ENCODE data around the gene RNF148. TPM values are rescaled to one million over a fixed set of nuclear protein-coding genes. Genes with fewer than 3 reads are reported as not detected.

The RNF148 gene
- total and polyA plus RNA-seq, 2 experiments from 2014 or later, result 2.2 TPM; not detected in 1

DNA sequence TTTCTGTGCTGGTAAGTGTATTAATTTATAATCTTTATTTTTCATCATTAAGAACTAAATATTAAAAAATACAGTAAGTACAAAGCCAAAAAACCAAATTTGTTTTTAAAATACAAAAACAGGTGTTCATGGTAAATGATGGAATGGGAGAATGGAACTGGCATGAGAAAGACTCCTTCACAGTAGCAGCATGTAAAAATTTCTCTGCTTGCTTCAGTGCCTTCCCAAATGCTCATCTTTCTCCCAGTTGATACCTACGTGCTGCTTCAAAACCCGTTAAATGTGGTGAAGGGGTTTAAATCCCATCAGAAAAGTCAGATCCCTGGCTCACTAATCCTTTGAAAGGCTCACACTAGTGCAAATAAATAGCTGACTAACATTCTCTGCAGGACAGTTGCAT lies 8.0 kb downstream of the RNF148 start (continued):
- TF ChIP-seq ZNF331 (CRISPR knock-in tag; IDR thresholded peaks at IDR 0.05; ENCODE audit: low read depth), result no peak

DNA sequence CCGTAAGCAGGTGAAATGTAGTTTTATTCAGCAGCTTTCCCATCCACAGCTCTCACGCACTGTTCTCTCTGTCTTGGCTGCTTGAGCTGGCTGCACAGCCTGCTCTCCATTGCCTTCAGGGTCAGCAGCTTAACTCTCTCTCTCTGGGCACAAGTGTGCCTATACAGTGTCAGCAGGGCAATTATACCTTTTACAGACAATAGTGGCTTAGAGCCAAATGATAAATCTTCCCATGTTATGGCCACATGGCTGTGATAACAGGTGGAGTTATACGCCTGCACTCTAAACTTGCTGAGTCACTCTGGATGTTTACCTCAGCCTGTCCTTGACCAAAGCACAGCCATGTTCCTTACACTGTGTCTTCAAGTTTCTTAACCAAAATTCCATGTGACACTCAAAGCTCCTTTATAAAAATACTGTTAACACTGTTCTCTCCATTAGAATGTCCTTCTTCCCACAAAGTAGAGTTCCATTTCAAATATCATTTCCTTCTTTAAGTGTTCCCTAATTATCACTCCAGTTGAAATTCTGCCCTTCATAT lies 9.9 kb downstream of the RNF148 start:
- H3K27ac Mint-ChIP-seq, result no peak overlapping the region; the same call in 1 of the 2 replicates

More for the DNA sequence above, 9.9 kb downstream of the RNF148 start:
- H3K9me2 ChIP-seq (ENCODE audit: insufficient read depth), result no peaks in the 10 kb centered on the region
- DNase-seq (ENCODE audit: low spot score), result no peak
- H3K79me2 ChIP-seq (replicated peaks; ENCODE audit: insufficient read depth), result no peaks in the 10 kb centered on the region
- no peak overlapping the region for H2AFZ ChIP-seq
- H3K27ac ChIP-seq (ENCODE audit: low read depth), result no peak overlapping the region
- no peaks in the 10 kb centered on the region for H3K36me3 ChIP-seq (ENCODE audit: insufficient read depth)
- peaks cover 14% of the 10 kb centered on the region for H3K9me3 Mint-ChIP-seq
- H3K4me1 ChIP-seq (ENCODE audit: insufficient read depth), result peaks cover 17% of the 10 kb centered on the region; the same call in 1 of the 2 replicates
- H4K20me1 ChIP-seq (replicated peaks; ENCODE audit: insufficient read depth), result no peaks in the 10 kb centered on the region
- H3K4me3 Mint-ChIP-seq, result no peak overlapping the region
- peaks cover 17% of the 10 kb centered on the region for H3K4me1 Mint-ChIP-seq
- no peaks in the 10 kb centered on the region; the same call in 1 of the 2 replicates for H3F3A ChIP-seq (replicated peaks; ENCODE audit: low read depth)
- no peaks in the 10 kb centered on the region for H3K27me3 ChIP-seq (ENCODE audit: insufficient read depth)
- no peak overlapping the region for H3K4me2 ChIP-seq
- peaks cover 17% of the 10 kb centered on the region for H3K36me3 Mint-ChIP-seq (ENCODE audit: low read depth)
- H3K4me3 ChIP-seq, result no peak overlapping the region
- no peak for ATAC-seq
- peaks cover 4% of the 10 kb centered on the region for H3K27me3 Mint-ChIP-seq (ENCODE audit: insufficient read depth, low read depth, poor library complexity)
- TF ChIP-seq CREB1 (CRISPR knock-in tag; IDR thresholded peaks at IDR 0.05; ENCODE audit: low read depth), result no peak
- no peak for TF ChIP-seq EZH2phosphoT487 (IDR thresholded peaks at IDR 0.05; ENCODE audit: unreplicated experiment)
- TF ChIP-seq JUNB (IDR thresholded peaks at IDR 0.05; ENCODE audit: unreplicated experiment), result no peak
- TF ChIP-seq, protein P1, sequence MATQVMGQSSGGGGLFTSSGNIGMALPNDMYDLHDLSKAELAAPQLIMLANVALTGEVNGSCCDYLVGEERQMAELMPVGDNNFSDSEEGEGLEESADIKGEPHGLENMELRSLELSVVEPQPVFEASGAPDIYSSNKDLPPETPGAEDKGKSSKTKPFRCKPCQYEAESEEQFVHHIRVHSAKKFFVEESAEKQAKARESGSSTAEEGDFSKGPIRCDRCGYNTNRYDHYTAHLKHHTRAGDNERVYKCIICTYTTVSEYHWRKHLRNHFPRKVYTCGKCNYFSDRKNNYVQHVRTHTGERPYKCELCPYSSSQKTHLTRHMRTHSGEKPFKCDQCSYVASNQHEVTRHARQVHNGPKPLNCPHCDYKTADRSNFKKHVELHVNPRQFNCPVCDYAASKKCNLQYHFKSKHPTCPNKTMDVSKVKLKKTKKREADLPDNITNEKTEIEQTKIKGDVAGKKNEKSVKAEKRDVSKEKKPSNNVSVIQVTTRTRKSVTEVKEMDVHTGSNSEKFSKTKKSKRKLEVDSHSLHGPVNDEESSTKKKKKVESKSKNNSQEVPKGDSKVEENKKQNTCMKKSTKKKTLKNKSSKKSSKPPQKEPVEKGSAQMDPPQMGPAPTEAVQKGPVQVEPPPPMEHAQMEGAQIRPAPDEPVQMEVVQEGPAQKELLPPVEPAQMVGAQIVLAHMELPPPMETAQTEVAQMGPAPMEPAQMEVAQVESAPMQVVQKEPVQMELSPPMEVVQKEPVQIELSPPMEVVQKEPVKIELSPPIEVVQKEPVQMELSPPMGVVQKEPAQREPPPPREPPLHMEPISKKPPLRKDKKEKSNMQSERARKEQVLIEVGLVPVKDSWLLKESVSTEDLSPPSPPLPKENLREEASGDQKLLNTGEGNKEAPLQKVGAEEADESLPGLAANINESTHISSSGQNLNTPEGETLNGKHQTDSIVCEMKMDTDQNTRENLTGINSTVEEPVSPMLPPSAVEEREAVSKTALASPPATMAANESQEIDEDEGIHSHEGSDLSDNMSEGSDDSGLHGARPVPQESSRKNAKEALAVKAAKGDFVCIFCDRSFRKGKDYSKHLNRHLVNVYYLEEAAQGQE (IDR thresholded peaks at IDR 0.05; ENCODE audit: unreplicated experiment), result no peak
- TF ChIP-seq, protein P2, sequence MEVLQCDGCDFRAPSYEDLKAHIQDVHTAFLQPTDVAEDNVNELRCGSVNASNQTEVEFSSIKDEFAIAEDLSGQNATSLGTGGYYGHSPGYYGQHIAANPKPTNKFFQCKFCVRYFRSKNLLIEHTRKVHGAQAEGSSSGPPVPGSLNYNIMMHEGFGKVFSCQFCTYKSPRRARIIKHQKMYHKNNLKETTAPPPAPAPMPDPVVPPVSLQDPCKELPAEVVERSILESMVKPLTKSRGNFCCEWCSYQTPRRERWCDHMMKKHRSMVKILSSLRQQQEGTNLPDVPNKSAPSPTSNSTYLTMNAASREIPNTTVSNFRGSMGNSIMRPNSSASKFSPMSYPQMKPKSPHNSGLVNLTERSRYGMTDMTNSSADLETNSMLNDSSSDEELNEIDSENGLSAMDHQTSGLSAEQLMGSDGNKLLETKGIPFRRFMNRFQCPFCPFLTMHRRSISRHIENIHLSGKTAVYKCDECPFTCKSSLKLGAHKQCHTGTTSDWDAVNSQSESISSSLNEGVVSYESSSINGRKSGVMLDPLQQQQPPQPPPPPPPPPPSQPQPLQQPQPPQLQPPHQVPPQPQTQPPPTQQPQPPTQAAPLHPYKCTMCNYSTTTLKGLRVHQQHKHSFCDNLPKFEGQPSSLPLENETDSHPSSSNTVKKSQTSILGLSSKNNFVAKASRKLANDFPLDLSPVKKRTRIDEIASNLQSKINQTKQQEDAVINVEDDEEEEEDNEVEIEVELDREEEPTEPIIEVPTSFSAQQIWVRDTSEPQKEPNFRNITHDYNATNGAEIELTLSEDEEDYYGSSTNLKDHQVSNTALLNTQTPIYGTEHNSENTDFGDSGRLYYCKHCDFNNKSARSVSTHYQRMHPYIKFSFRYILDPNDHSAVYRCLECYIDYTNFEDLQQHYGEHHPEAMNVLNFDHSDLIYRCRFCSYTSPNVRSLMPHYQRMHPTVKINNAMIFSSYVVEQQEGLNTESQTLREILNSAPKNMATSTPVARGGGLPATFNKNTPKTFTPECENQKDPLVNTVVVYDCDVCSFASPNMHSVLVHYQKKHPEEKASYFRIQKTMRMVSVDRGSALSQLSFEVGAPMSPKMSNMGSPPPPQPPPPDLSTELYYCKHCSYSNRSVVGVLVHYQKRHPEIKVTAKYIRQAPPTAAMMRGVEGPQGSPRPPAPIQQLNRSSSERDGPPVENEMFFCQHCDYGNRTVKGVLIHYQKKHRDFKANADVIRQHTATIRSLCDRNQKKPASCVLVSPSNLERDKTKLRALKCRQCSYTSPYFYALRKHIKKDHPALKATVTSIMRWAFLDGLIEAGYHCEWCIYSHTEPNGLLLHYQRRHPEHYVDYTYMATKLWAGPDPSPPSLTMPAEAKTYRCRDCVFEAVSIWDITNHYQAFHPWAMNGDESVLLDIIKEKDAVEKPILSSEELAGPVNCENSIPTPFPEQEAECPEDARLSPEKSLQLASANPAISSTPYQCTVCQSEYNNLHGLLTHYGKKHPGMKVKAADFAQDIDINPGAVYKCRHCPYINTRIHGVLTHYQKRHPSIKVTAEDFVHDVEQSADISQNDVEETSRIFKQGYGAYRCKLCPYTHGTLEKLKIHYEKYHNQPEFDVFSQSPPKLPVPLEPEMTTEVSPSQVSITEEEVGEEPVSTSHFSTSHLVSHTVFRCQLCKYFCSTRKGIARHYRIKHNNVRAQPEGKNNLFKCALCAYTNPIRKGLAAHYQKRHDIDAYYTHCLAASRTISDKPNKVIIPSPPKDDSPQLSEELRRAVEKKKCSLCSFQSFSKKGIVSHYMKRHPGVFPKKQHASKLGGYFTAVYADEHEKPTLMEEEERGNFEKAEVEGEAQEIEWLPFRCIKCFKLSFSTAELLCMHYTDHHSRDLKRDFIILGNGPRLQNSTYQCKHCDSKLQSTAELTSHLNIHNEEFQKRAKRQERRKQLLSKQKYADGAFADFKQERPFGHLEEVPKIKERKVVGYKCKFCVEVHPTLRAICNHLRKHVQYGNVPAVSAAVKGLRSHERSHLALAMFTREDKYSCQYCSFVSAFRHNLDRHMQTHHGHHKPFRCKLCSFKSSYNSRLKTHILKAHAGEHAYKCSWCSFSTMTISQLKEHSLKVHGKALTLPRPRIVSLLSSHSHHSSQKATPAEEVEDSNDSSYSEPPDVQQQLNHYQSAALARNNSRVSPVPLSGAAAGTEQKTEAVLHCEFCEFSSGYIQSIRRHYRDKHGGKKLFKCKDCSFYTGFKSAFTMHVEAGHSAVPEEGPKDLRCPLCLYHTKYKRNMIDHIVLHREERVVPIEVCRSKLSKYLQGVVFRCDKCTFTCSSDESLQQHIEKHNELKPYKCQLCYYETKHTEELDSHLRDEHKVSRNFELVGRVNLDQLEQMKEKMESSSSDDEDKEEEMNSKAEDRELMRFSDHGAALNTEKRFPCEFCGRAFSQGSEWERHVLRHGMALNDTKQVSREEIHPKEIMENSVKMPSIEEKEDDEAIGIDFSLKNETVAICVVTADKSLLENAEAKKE (CRISPR knock-in tag; IDR thresholded peaks at IDR 0.05), result no peak
- TF ChIP-seq EZH2 (IDR thresholded peaks at IDR 0.05; ENCODE audit: low read depth, unreplicated experiment), result no peak
- no peak for TF ChIP-seq NANOG (IDR thresholded peaks at IDR 0.05; ENCODE audit: borderline replicate concordance)
- TF ChIP-seq, protein P3, sequence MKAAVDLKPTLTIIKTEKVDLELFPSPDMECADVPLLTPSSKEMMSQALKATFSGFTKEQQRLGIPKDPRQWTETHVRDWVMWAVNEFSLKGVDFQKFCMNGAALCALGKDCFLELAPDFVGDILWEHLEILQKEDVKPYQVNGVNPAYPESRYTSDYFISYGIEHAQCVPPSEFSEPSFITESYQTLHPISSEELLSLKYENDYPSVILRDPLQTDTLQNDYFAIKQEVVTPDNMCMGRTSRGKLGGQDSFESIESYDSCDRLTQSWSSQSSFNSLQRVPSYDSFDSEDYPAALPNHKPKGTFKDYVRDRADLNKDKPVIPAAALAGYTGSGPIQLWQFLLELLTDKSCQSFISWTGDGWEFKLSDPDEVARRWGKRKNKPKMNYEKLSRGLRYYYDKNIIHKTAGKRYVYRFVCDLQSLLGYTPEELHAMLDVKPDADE (IDR thresholded peaks at IDR 0.05), result no peak
- TF ChIP-seq POLR2AphosphoS5 (IDR thresholded peaks at IDR 0.05; ENCODE audit: low read depth), result no peak
- TF ChIP-seq, protein P4, sequence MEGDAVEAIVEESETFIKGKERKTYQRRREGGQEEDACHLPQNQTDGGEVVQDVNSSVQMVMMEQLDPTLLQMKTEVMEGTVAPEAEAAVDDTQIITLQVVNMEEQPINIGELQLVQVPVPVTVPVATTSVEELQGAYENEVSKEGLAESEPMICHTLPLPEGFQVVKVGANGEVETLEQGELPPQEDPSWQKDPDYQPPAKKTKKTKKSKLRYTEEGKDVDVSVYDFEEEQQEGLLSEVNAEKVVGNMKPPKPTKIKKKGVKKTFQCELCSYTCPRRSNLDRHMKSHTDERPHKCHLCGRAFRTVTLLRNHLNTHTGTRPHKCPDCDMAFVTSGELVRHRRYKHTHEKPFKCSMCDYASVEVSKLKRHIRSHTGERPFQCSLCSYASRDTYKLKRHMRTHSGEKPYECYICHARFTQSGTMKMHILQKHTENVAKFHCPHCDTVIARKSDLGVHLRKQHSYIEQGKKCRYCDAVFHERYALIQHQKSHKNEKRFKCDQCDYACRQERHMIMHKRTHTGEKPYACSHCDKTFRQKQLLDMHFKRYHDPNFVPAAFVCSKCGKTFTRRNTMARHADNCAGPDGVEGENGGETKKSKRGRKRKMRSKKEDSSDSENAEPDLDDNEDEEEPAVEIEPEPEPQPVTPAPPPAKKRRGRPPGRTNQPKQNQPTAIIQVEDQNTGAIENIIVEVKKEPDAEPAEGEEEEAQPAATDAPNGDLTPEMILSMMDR (conservative IDR thresholded peaks at IDR 0.05; ENCODE audit: low read depth in 2 of 2), result no peak
- no peak for TF ChIP-seq ZNF331 (CRISPR knock-in tag; IDR thresholded peaks at IDR 0.05; ENCODE audit: low read depth)
- TF ChIP-seq STAT1 (IDR thresholded peaks at IDR 0.05; ENCODE audit: unreplicated experiment), result no peak
